Lower lobe of right lung (tissue), 2 donors: ENCODE data around the gene DCUN1D4. TPM values are rescaled to one million over a fixed set of nuclear protein-coding genes. Genes with fewer than 3 reads are reported as not detected.
"Not testable (repeated sequence)": the region's sequence is repeated elsewhere in the genome, so short reads cannot be mapped to it uniquely, and the experiment has no call there.

Experiments
- ATAC-seq, 2 donors: fragments of 200-7000 bp; cut with Tn5 transposase; one replicate each; pipeline ENCODE4 v1.9.1; 2020 to 2022; ENCODE audit warnings: mild to moderate bottlenecking in 2 of 2, moderate library complexity in 2 of 2
- DNase-seq: peaks from one replicate; pipeline ENCODE4 v3.0.0-alpha.2; 2020
- H3K27ac ChIP-seq: fragments of 200-600 bp; one replicate; pipeline ENCODE4 v1.8.0; 2022
- H3K27me3 ChIP-seq: fragments of 200-600 bp; one replicate; pipeline ENCODE4 v1.8.0; 2022; ENCODE audit warnings: low read depth
- H3K36me3 ChIP-seq: fragments of 200-600 bp; one replicate; pipeline ENCODE4 v1.8.0; 2022; ENCODE audit warnings: mild to moderate bottlenecking
- H3K4me1 ChIP-seq: fragments of 200-600 bp; one replicate; pipeline ENCODE4 v1.8.0; 2022
- H3K4me3 ChIP-seq: fragments of 200-600 bp; one replicate; pipeline ENCODE4 v1.8.0; 2022; ENCODE audit warnings: mild to moderate bottlenecking
- H3K9me3 ChIP-seq: fragments of 200-600 bp; one replicate; pipeline ENCODE4 v1.8.0; 2022
- CTCF ChIP-seq: fragments of 200-600 bp; IDR thresholded peaks from one replicate; pipeline ENCODE4 v1.8.0; 2022; ENCODE audit warnings: antibody characterized with exemption, mild to moderate bottlenecking
- intact Hi-C: fragments of 100-400 bp; cut with DNase I; formaldehyde crosslinking; loops from one replicate; pipeline ENCODE4 v1.11.0; 2022
- total RNA-seq: library from RNA; stranded (reverse); fragmentation: NEBNext Ultra II Directional; extraction: Animal tissue kit (Norgen Biotek cat#: 25700); gene quantifications from one replicate; pipeline ENCODE4 v1.2.1, GENCODE V29; 2021
- donor health status: DM: no; HTN: yes; CAD: no; lungs with severe emphysema.

Gene DCUN1D4
- total RNA-seq, 1 donor from 2014 or later: 49.5 TPM

GRCh38 chr4:51884606-51885005 lies 41.7 kb downstream of the DCUN1D4 start:
- TF ChIP-seq CTCF: no peak
- Histone ChIP-seq H3K4me1 (no peaks in the 10 kb centered on the region), H3K27me3 (no peaks in the 10 kb centered on the region), H3K4me3 (no peak overlapping the region), H3K27ac (no peak overlapping the region), H3K36me3 (peaks cover 62% of the 10 kb centered on the region), H3K9me3 (no peaks in the 10 kb centered on the region)
- intact Hi-C loops: no loop called here
- DNase-seq (no peak), ATAC-seq (no peak)

- ATAC-seq: no peak
- peaks cover 59% of the 10 kb centered on the region for H3K36me3 ChIP-seq
- TF ChIP-seq CTCF: no peak
These were observed 42.4 kb downstream of the DCUN1D4 start for GRCh38 chr4:51885363-51885762.

GRCh38 chr4:51890760-51891159 lies 47.8 kb downstream of the DCUN1D4 start:
- no peak overlapping the region for H3K27ac ChIP-seq
- no peaks in the 10 kb centered on the region for H3K4me1 ChIP-seq
- ATAC-seq: no peak
- no peak overlapping the region for H3K4me3 ChIP-seq
- no peaks in the 10 kb centered on the region for H3K9me3 ChIP-seq
- intact Hi-C loops: no loop called here
- DNase-seq: no peak
- peaks cover 72% of the 10 kb centered on the region for H3K36me3 ChIP-seq
- no peak for TF ChIP-seq CTCF
- no peaks in the 10 kb centered on the region for H3K27me3 ChIP-seq

More at GRCh38 chr4:51885363-51885762, 42.4 kb downstream of the DCUN1D4 start:
- H3K27me3 ChIP-seq: no peaks in the 10 kb centered on the region
- DNase-seq: no peak
- H3K4me3 ChIP-seq: no peak overlapping the region
- intact Hi-C loops: no loop called here
- H3K9me3 ChIP-seq: no peaks in the 10 kb centered on the region
- no peak overlapping the region for H3K27ac ChIP-seq
- H3K4me1 ChIP-seq: no peaks in the 10 kb centered on the region

GRCh38 chr4:51893402-51893801 lies 50.4 kb downstream of the DCUN1D4 start:
- H3K27me3 ChIP-seq, H3K4me1 ChIP-seq, ATAC-seq, H3K9me3 ChIP-seq, H3K27ac ChIP-seq, H3K4me3 ChIP-seq, DNase-seq, intact Hi-C loops: not testable (repeated sequence)
- peaks cover 49% of the 10 kb centered on the region for H3K36me3 ChIP-seq

DNA sequence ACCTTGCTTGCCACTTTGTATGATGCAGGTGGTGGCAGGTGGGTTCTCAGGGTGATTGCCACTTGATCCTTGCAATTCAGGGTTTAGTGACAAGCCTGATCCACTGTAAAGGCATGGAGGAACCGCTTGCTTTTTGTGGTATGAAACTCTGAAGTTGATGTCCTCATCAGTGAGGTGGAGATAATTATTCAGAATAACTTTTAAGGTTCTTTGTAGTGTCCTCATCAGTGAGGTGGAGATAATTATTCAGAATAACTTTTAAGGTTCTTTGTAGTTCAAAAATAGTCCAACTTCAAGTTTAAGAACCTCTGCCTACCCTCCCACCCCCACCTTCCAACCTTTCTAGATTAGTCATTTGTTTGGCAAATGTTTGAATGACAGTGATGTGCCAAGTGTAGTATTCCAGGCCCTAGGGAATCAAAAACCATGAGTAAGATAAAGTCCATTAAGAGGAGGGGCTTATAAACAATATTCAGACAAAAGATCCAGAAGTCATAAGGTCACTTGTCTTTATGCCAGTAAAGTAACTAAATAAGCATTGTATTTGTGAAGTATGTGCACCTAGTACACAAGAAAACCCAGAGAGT lies 51.2 kb downstream of the DCUN1D4 start:
- H3K4me1 ChIP-seq: no peaks in the 10 kb centered on the region
- peaks cover 43% of the 10 kb centered on the region for H3K36me3 ChIP-seq
- H3K27ac ChIP-seq: no peak overlapping the region
- no peak overlapping the region for H3K4me3 ChIP-seq
- intact Hi-C loops: no loop called here
- no peaks in the 10 kb centered on the region for H3K9me3 ChIP-seq
- H3K27me3 ChIP-seq: no peaks in the 10 kb centered on the region
- ATAC-seq: no peak
- no peak for DNase-seq
- no peak for TF ChIP-seq CTCF

DNA sequence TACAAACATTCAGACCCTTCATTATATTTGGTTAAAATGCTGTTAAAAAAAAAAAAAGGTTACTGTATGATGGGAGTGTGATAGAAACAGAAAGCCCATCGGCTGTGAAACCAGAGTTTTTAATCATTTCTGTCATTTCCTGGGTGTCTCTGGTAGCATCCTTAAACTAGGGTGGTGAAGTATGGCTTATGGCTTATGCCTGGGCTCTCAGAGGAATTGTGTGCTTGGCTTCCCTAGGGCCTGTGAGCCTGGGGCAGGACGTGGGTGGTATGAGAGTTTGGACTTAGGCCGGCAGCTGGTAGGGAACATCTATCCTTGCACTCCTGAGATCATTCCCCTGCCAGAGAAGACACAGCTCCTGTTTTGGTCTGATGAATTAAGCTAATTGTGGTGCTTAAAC lies 52.2 kb downstream of the DCUN1D4 start:
- Histone ChIP-seq H3K9me3 (no peaks in the 10 kb centered on the region), H3K4me3 (no peak overlapping the region), H3K36me3 (peaks cover 45% of the 10 kb centered on the region), H3K27me3 (no peaks in the 10 kb centered on the region), H3K27ac (no peak overlapping the region), H3K4me1 (no peaks in the 10 kb centered on the region)
- no peak for ATAC-seq
- TF ChIP-seq CTCF: no peak
- no peak for DNase-seq
- intact Hi-C loops: no loop called here
